Measurements from ENCODE around the gene PPP1R13B. TPM values are rescaled to one million over a fixed set of nuclear protein-coding genes. Genes with fewer than 3 reads are reported as not detected.
A peak's percentile ranks its signal among the peaks of the same experiment; 100 is the strongest.

The PPP1R13B gene
- total RNA-seq, 1 donor from 2014 or later = 14.7 TPM

- DNase-seq (ENCODE audit: low read depth in 2 of 2) = no peak
Measured at GRCh38 chr14:103732868-103733620, 114.3 kb downstream of the PPP1R13B start.

GRCh38 chr14:103731916-103732867, 115.2 kb downstream of the PPP1R13B start:
- DNase-seq (ENCODE audit: low read depth in 2 of 2) = no peak

GRCh38 chr14:103731481-103731880, 115.9 kb downstream of the PPP1R13B start:
- no peak for DNase-seq (ENCODE audit: low read depth in 2 of 2)

- no peak for DNase-seq (ENCODE audit: low read depth in 2 of 2)
Measured at GRCh38 chr14:103730490-103731035, 116.8 kb downstream of the PPP1R13B start.

- no peak for DNase-seq (ENCODE audit: low read depth in 2 of 2)
Measured at GRCh38 chr14:103729496-103730448, 117.6 kb downstream of the PPP1R13B start.

GRCh38 chr14:103728721-103729120, 118.7 kb downstream of the PPP1R13B start:
- DNase-seq (ENCODE audit: low read depth in 2 of 2) = no peak

GRCh38 chr14:103728141-103728540, 119.2 kb downstream of the PPP1R13B start:
- DNase-seq (ENCODE audit: low read depth in 2 of 2) = no peak

GRCh38 chr14:103727313-103727980, 119.9 kb downstream of the PPP1R13B start:
- no peak for DNase-seq (ENCODE audit: low read depth in 2 of 2)

- DNase-seq (ENCODE audit: low read depth in 2 of 2) = no peak
Measured at GRCh38 chr14:103726474-103726873, 120.9 kb downstream of the PPP1R13B start.

GRCh38 chr14:103725739-103726395, 121.5 kb downstream of the PPP1R13B start:
- DNase-seq (ENCODE audit: low read depth in 2 of 2) = no peak

GRCh38 chr14:103725001-103725682, 122.2 kb downstream of the PPP1R13B start:
- no peak for DNase-seq (ENCODE audit: low read depth in 2 of 2)

GRCh38 chr14:103724116-103724515, 123.3 kb downstream of the PPP1R13B start:
- peak in 1 of 2 donors; percentile 51 for DNase-seq (ENCODE audit: low read depth in 2 of 2)

GRCh38 chr14:103723748-103724081, 123.7 kb downstream of the PPP1R13B start:
- DNase-seq (ENCODE audit: low read depth in 2 of 2) = no peak

- DNase-seq (ENCODE audit: low read depth in 2 of 2) = no peak
Measured at GRCh38 chr14:103721334-103722120, 125.8 kb downstream of the PPP1R13B start.

GRCh38 chr14:103719751-103720150, 127.6 kb downstream of the PPP1R13B start:
- DNase-seq (ENCODE audit: low read depth in 2 of 2) = no peak

GRCh38 chr14:103718572-103718971, 128.8 kb downstream of the PPP1R13B start:
- peak in 1 of 2 donors; percentile 70 for DNase-seq (ENCODE audit: low read depth in 2 of 2)

GRCh38 chr14:103716899-103717411, 130.4 kb downstream of the PPP1R13B start:
- no peak for DNase-seq (ENCODE audit: low read depth in 2 of 2)

GRCh38 chr14:103716091-103716801, 131.1 kb downstream of the PPP1R13B start:
- peak in 1 of 2 donors; percentile 33 for DNase-seq (ENCODE audit: low read depth in 2 of 2)
